ENCODE results near the gene HS3ST3A1.

GRCh38 chr17:13594762-13595598 is 6.7 kb downstream of the HS3ST3A1 start:
- TF ChIP-seq CTCF (IDR thresholded peaks at IDR 0.05) (peak; percentile 80 to 95 (median 94)), POLR2A (IDR thresholded peaks at IDR 0.05) (no peak)
